OCI-LY7 (cell line): ENCODE results near the gene KYNU.

Experiments used
- CTCF ChIP-seq: fragments of 200-600 bp; sonication (generic); conservative IDR thresholded peaks from 2 replicates; pipeline ENCODE4 v1.5.1; 2014; ENCODE audit warnings: mild to moderate bottlenecking, antibody characterized with exemption, low read length, moderate library complexity, mixed read lengths
- EZH2phosphoT487 ChIP-seq: fragments of 200-600 bp; sonication (generic); IDR thresholded peaks from 2 replicates; pipeline ENCODE4 v1.6.1; 2018; ENCODE audit warnings: low read depth, borderline replicate concordance, mild to moderate bottlenecking, mixed run types, antibody characterized with exemption, low read length, moderate library complexity, mixed read lengths

GRCh38 chr2:142930835-142931398 lies 53.5 kb downstream of the KYNU start:
- TF ChIP-seq CTCF (no peak), EZH2phosphoT487 (no peak)
